ENCODE results near the gene YPEL3.
"Not testable (repeated sequence)": the region's sequence is repeated elsewhere in the genome, so short reads cannot be mapped to it uniquely, and the experiment has no call there.

Gene YPEL3

DNA sequence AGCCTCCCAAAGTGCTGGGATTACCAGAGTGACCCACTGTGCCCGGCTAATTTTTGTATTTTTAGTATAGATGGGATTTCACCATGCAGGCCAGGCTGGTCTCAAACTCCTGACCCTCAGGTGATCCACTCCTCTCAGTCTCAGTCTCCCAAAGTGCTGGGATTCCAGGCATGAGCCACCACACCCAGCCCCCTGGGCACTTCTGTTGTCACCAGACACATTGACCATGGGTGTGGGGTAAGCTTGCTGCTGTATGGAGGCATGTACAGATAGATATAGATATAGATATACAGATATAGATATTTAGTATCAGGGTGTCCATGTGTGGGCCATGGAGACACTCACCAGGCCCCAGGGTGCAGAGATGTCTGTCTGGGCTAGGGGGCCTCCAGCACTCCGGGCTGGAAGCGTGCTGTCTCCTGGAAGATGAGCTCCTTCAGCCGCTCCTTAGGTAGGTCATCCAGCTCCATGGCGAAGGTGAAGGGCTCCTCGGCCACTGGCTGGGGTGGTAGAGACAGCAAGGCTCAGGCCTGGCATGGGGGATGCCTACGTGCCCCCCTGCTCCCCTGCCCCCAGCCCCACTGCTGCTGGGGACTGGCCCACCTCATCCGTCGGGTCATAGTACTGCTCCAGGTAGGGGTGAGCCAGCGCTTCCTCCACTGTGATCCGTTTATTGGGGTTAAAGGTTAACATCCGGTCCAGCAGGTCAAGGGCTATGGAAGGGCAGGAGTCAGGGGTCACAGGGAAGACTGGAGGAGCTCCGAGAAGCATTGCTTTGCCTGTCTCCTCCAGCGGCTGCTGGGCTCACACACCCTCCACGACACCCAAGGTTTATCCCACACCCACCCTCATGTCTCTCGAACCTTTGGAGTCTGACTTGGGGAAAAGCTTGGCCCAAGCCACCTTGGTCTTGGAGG, 20.5 kb upstream of the YPEL3 start:
- DNase-seq (ENCODE audit: low read depth): no peak

DNA sequence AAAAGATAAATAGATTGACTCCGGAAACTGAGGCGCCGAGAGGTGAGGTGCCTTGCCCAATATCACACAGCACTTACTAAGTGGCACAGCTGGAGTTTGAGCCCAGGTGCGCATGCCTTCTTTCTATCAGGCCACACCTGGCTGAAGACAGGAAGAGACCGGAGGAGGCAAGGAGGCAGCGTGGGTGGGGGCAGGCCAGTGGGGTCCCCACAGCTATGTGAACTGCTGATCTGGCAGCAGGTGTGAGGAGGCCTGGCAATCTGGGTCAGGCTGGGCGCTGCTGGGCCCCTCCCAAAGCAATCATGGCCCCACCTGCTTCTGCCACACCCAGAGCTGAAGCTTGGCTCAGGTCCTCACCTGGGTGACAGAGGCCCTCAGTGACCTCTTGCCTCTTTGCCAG, 19.2 kb upstream of the YPEL3 start:
- no peak for DNase-seq (ENCODE audit: low read depth)

DNA sequence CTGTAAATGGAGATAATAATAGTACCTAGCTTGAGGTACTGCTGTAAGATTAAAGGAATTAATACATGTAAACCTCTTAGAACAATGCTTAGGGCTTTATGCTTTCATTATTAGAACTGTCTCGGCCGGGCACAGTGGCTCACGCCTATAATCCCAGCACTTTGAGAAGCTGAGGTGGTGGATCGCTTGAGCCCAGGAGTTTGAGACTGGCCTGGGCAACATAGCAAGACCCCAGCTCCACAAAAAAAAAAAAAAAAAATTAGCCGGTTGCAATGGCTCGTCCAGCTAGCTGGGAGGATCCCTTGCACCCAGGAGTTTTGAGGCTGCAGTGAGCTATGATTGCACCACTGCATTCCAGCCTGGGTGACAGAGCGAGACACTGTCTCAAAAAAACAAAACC, 18.8 kb upstream of the YPEL3 start:
- DNase-seq (ENCODE audit: low read depth): not testable (repeated sequence)

DNA sequence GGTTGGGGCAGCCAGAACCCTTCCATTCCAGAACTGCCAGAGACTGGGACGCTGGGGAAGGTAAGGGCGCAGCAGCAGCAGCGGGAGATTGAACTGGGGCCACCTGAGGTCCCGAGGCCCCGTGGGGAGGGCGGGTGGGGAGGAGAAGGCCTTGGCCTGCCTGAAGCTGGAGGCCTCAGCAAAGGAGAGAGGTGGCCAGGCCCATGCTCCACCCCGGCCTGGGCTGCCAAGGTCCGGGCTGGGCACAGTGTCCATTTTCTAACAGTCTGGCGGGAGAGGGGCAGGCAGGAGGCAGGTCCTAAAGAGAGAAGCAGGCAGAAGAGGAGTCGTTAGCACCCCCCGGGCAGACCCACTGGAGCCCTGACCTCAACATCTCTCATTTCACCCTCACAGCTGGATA, 18.4 kb upstream of the YPEL3 start:
- no peak for DNase-seq (ENCODE audit: low read depth)

DNA sequence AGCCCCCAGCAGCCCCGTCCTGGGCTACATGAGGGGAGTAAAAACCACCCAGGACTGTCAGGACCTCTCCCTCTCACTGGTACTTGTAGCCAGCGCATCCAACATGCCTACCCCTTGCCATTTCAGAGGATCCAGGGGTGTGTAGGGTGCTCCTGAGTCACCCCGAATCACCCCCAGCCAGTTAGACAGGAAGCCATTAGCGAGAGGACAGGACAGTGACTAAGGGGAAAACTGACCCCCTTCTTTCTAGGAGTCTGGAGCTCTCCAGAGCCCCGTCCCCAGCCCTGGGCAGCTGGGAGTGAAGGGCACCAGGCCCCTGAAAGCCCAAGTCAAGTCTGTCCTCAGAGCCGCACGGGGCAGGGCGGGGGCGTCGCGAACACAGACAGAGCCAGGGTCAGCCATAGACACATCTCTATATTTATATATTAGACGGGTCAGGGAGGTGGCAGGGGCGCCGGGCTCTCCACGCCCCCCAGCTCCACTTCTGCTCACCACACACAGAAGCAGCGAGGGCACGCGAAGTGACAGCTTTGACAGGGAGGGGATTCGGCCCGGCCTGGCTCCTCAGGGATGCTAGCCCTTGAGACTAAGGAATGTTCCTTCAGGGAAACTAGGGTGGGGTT, 17.8 kb upstream of the YPEL3 start:
- DNase-seq (ENCODE audit: low read depth): no peak

DNA sequence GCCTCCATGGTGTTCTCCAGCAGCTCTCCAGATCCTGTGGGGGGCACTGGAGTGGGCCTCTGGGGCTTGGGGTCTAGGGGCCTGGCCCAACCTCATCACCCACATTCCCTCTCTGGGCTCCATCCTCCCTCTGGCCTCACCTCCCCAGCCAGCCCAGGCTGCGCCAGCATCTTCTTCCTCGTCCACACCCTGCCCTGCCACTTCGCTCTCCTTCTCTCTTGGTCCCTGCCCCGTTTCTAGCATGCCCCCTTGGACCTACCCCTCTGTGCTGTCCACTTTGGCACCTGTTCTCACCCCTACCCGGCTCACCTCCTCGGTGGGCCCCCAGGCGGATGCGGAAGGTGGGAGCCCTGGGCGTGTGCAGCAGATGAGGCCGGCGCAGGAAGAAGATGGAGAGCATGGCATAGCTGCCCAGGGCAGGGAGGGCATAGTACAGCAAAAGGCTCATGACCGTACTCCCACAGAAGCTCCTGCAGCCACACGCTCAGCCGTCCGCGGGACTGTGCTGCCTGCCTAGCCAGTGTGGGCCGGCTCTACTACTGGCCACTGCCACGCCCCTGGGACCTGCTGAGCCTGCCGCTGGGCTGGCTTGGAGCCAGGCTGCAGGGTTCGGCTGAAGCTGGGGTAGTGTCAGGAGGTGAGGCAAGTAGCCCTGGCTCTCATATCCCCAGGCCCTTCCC, 17.2 kb upstream of the YPEL3 start, which contains the start of gene GDPD3:
GDPD3 (minus strand) TSS at position 507 of the 680 bp plus-strand sequence; CDS start at position 448, 59 bp downstream.
- DNase-seq (ENCODE audit: low read depth): no peak

DNA sequence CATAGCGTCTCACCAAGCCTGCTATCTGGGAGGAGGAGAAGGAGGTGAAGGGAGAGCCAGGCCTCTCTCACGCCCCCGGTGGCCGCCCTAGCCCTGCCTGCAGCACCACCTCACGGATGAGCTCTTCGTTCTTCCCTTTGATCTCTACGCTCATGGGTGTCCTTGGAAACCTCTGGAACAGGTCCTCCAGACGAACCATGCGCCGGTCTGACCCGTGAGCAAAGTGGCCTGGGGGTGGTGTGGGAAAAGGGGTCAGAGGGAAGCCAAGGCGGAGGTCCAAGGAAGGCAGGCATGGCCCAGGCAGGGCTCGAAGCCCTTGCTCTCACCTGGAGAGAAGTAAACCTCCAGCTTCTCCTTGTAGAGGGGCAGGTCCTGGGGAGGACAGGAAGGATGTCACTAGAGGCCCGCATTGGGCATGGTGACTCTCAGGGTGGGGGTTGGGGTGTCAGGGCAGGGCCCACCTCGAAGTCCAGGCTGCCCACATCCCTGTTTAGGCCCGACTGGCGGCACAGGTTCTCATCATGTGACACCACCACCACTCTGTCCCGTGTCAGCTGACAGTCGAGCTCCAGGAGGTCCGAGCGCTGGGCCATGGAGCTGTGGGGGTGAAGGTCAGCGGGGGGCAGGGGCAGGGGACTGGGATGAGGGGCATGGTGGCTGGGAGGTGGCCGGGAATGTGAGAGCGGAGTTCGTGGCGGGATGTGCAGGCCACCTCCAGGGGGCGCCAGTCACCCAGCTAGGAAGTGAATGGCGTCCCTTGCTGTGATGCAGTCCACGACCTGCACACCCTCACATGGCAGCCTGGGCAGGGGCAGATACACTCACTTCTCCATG, 16.4 kb upstream of the YPEL3 start:
- peak; percentile 25 for DNase-seq (ENCODE audit: low read depth)

DNA sequence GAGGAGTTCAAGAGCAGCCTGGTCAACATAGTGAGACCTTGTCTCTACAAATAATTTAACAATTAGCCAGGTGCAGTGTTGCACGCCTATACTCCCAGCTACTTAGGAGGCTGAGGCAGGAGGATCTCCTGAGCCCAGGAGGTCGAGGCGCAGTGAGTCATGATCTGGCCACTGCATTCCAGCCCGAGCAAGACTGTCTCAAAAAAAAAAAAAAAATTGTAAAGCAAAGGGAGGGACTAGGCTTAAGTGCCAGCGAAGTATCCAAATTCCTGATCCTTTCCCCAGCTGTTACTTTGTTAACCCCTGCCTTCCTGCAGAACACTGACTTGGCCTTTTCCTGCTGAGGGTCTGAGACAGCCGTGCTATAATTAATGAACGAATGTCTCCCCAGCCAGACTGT, 14.6 kb upstream of the YPEL3 start:
- DNase-seq (ENCODE audit: low read depth): no peak

DNA sequence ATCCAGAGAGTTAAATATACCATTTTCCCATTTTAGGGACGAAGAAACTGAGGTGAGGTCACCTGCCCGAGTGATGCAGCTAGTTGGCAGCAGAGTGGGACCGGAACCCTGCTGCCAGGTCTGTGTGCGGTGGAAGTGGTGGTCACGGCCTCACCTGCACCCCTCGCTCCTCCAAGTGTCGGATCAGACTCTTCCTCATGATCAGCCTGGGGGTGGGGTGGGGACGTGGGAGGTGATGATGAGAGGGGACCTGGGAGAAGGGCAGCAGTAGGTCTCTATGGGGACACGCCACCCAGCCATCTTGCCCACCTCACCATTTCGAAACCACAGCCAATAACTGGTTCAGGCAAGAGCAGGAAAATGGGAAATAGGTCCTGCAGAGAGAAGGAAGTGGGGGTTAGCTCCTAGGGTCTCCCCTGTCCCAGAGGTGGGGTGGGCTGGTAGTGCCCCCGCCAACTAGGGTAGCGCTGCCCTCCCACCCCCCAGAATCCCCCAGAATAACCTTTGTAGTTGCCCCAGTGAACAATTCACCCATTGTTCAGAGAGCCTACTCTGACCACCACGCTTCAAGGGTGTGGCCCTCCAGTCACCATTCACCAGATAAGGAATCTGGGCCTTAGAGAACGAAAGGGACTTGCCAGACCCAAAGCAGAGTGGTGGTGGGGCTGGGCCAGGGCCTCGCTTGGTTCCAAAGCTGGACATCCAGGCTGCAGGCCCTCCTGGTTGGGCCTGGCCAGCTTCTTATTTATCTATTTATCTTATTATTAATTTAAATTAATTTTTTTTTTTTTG, 12.2 kb upstream of the YPEL3 start:
- DNase-seq (ENCODE audit: low read depth): no peak

DNA sequence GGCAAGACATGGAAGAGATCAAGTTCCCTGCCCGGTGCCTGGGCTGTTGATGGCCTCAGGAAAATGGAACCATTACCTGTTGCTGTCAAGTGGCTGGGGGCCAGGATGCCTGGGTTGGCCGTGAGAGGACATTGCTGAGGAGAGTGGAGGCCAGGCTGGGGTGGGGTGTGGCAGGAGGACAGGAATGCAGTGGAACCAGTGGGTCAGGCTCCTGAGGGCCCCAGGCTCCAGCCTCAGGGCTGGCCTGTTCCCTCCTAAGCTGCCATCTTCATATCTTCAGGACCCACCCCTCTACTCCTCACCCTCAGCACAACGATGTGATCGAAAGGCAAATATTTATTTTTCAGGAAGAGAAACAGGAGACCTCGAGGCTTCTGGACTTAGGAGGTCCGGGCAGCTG, 8.5 kb upstream of the YPEL3 start:
- DNase-seq (ENCODE audit: low read depth): no peak

DNA sequence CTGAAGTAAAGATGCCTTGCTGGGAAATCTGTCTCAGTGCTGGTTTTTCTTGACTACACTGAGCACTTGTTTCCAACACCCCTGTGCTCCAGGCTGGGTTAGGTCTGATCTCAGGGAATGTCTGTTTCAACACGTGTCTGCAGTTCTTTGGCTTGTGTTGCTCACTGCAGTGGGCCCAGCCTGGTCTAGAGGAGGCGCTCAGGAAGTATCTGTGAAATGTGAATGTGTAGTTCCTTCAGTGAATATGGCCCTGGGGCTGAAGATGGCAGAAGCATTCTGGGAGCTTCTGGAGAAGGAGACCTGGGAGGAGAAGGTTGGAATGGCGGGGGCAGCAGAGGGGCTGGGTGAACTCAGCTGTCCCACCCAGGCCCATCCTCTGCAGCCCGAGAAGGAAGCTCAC, 8.1 kb upstream of the YPEL3 start:
- no peak for DNase-seq (ENCODE audit: low read depth)

DNA sequence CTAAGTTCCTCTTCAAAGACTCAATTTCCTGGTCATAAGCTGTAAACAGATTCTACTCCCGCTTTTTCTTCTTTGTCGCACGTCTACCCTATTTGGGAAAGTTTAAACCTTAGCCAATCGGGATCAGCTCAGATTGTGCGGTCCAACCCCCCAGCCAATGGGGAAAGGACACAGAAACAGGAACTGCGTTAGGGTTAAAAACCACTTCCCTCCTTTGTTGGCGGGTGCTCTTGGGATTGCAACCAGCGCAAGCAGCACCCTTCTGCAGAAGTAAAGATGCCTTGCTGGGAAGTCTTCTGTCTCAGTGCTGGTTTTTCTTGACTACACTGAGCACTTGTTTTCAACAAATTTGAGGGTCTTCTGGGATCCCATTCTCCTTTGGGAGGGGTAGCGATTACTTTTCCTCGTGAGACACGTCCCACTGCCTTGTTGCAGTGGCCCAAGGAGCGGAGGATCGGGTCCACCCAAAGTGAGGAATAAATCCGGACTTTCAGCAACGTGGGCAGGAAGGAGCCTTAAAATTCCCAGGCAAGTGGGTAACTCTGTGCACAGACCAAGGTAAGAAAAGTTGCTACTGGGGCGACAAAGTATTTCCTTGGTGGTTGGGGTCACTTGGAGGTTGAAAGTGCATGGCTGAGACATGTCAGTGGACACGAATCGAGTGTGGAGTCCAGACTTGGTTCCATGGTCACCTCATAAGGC, 1.0 kb upstream of the YPEL3 start:
- DNase-seq (ENCODE audit: low read depth): no peak

DNA sequence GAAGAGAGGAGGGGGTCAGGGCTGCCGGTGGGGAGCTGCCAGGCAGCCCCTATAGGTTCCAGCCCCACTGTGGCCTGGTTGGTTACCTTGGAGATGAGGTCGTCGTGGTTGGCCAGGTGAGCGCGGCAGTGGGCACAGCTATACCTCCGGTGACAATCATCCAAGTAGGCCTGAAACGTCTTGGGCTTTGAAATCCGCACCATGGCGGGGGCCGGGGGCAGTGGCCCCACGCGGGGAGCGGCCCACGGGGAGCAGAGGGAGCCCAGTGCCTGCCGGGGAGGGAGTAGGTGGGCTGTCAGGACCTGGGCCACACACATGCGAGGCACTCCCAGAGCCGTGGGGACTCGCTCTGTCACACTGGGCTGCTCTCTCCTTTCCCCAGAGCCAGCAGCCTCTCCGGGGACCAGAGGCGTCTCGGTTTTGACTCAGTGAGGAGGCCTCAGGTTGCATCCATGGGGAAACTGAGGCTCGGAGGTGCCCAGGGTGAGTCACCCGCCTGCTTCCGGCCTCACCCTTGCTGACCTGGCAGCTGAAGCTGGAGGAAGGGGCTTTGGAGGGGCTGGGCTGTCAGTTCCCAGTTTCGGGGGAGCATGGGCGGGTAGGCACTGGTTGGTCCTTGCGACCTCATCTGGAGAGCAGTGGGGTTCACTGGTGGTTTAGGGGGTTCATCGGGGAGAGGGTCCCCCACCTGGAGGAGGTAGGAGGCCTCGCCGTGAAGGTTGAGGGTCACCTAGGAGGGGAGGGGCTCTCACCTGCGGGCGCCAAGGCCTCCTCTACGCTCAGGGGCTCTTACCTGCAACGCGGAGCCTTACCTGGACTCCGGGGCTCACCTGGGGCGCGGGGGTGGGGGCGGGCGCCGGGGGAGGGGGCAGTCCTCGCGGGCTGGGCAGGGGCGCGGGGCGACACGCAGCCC, 591 bp downstream of the YPEL3 start:
- no peak for DNase-seq (ENCODE audit: low read depth)

DNA sequence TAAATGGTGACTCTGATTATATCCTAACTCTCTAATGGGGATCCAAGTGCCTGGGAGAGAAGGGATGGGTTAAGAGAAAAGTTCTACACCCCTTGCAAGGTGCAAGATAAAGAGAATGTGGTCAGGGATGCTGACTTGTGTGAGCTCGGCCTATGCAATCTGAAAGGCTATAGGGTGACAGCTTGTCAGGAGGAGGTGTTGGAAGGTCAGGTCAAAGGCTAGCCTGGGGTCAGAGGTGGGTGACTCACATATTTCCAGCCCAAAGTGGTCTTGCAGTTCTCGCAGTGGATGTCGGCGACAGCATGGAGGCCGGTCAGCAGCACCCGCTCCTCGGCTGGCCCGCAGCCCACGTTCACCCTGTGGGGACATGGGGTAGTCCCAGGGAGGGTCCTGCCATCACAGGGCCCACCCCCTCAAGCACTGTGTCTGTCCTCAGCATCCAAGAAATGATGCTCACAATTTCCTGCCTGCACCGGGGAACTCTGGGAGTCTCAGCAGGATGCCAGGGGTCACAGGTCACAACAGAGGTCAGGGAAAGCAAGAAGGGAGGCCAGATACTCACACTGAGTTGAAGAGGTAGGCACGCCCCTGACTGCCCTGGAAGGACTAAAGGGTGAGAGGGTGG, 1.4 kb downstream of the YPEL3 start:
- DNase-seq (ENCODE audit: low read depth): no peak

DNA sequence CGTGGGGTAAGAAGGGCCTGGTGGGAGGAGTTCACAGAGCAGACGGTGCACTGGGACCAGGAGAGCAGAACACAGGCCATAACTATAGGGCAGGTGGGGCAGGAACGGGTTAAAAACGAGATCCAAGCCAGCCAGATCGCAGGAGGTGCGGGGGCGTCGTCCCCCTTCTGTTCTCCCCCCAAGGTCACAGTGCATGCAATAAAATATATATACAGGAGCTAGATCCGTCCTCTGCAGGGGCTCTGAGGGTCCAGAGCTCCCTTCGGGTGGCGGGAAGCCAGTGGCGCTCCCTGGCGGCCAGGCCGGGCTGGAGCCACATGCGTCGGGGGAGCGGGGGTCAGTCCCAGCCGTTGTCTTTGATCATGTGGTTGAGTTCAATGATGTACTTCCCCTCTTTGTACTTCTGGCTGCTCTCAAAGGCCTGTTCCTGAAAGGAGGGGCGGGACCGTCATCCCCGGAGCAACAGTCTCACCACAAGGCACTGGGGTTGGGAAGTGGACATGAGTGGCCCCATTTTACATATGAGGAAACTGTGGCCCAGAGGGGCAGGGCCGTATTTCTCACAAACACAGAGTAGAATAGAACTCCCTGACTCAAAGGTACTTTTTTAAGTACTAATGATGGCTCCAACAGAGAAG, 3.5 kb downstream of the YPEL3 start:
- peak; percentile 28 for DNase-seq (ENCODE audit: low read depth)

DNA sequence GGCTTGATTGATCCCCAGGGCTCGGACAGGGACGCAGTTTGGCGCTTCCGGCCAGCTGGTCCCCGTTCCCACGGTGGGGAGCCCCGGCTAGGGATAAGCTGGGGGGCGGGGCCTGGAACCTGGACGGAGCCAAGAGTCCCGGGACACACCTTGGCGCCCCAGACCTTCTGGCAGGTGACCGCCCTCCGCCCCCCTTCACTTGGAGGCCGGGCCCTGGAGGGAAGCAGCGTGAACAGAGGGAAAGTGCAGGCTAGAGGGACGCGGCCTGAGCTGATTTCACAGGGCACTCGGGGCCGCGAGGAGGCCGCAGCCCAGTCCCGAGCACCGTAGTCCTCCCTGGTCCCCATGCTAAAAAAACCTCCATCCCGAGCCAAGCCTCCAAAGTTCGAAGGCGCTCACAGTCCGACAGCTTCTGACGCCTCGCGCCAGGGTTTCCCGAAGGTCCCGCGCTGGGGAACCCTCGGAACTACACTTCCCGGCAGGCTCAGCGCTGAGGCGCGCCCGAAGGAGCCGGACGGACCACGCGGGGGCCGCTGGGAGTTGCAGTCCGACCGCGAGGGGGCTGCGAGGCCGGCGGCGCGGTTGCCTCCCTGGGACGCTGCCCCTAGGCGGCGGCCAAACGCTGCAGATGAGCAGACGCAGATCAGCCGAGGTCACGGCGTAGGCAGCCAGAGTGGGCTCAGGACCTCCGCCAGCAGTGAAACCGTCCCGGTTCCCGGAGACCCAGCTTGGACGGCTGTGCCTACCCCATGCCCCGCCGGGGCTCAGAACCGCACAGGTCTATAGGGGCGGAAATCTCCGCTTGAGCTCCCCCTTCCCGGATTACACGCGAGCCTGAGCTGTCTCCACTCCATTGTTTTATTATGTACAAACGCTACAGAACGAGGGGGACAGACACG, 4.3 kb downstream of the YPEL3 start, which contains the start of gene TBX6:
TBX6 (minus strand) TSS at position 451 of the 899 bp plus-strand sequence. CDS start 731 bp downstream, outside the sequence.
- peak; percentile 89 for DNase-seq (ENCODE audit: low read depth)
